Gastroesophageal sphincter (tissue), 4 donors: Measurements from ENCODE around the gene TBC1D9. TPM values are rescaled to one million over a fixed set of nuclear protein-coding genes. Genes with fewer than 3 reads are reported as not detected.
A peak's percentile ranks its signal among the peaks of the same experiment; 100 is the strongest.

Source experiments
- ATAC-seq: fragments of 150-250 bp; one replicate; pipeline ENCODE4 v1.9.1; 2016; ENCODE audit warnings: mild to moderate bottlenecking, moderate library complexity
- H3K27ac ChIP-seq, 4 donors: fragments of 200-600 bp; sonication (generic) in 3 of 4; 1 replicate in 3 of 4; 2 replicates in 1 of 4; pipeline ENCODE4 v1.5.1; 2016 to 2019
- H3K27me3 ChIP-seq: fragments of 200-600 bp; sonication (generic); one replicate; pipeline ENCODE4 v1.5.1; 2019
- H3K36me3 ChIP-seq, 2 donors: fragments of 200-600 bp; sonication (generic); one replicate each; pipeline ENCODE4 v1.5.1; 2019; ENCODE audit warnings: control low read depth in 1 of 2
- H3K4me1 ChIP-seq, 3 donors: fragments of 200-600 bp; sonication (generic); 1 replicate in 2 of 3; 2 replicates in 1 of 3; pipeline ENCODE4 v1.5.1; 2016 to 2019; ENCODE audit warnings: control low read depth in 2 of 3
- H3K4me3 ChIP-seq, 2 donors: fragments of 200-600 bp; sonication (generic); one replicate each; pipeline ENCODE4 v1.5.1; 2019; ENCODE audit warnings: mild to moderate bottlenecking in 1 of 2, moderate library complexity in 1 of 2
- H3K9me3 ChIP-seq, 3 donors: fragments of 200-600 bp; sonication (generic); one replicate each; pipeline ENCODE4 v1.5.1; 2017 to 2019; ENCODE audit warnings: control low read depth in 2 of 3
- CTCF ChIP-seq, 4 experiments: fragments of 200-600 bp in 2 of 4; fragments of 450-650 bp in 2 of 4; sonication (generic) in 1 of 4; IDR thresholded peaks; one replicate each; pipeline ENCODE4 v1.5.1; 2017 to 2019; ENCODE audit warnings: antibody characterized with exemption in 4 of 4, mild to moderate bottlenecking in 2 of 4, moderate library complexity in 2 of 4
- EP300 ChIP-seq: sonication (generic); formaldehyde crosslinking; IDR thresholded peaks from one replicate; pipeline ENCODE4 v1.6.1; 2017; ENCODE audit warnings: antibody characterized with exemption, mild to moderate bottlenecking
- POLR2A ChIP-seq, 2 donors: fragments of 450-650 bp; IDR thresholded peaks; one replicate each; pipeline ENCODE4 v1.6.1; 2017; ENCODE audit warnings: antibody characterized with exemption in 2 of 2, mild to moderate bottlenecking in 2 of 2, moderate library complexity in 1 of 2
- POLR2AphosphoS5 ChIP-seq: sonication (generic); formaldehyde crosslinking; IDR thresholded peaks from one replicate; pipeline ENCODE4 v1.6.1; 2017; ENCODE audit warnings: antibody characterized with exemption
- WGBS, 2 donors: methylation state at CpG; one replicate each; pipeline ENCODE4 v1.1.5; 2018; ENCODE audit warnings: low coverage in 1 of 2; 5-methylcytosine and 5-hydroxymethylcytosine counted together
- total RNA-seq, 4 donors: library from RNA; depleted of rRNA; stranded (reverse); fragments of >200 nt; gene quantifications; one replicate each; pipeline ENCODE4 v1.1.0, GENCODE V29; 2016

The TBC1D9 gene
- total RNA-seq, 4 donors from 2014 or later: 10.9 to 23.8 (median 16.6) TPM

- Histone ChIP-seq H3K4me1 (peaks cover 0 to 8% (median 2%) of the 10 kb centered on the region in 3 donors), H3K27me3 (no peaks in the 10 kb centered on the region), H3K4me3 (no peak overlapping the region), H3K27ac (no peak overlapping the region), H3K36me3 (peaks cover 0 to 13% of the 10 kb centered on the region in 2 donors), H3K9me3 (no peaks in the 10 kb centered on the region)
- TF ChIP-seq EP300: no peak
- no peak for TF ChIP-seq POLR2A (IDR thresholded peaks at IDR 0.05)
- TF ChIP-seq POLR2AphosphoS5: no peak
- TF ChIP-seq CTCF (IDR thresholded peaks at IDR 0.05): no peak
- WGBS, 2 donors: 81 to 100% methylated on average over 1 to 3 of the region's 3 CpGs
- no peak for ATAC-seq
These were observed 66.6 kb downstream of the TBC1D9 start for GRCh38 chr4:140689623-140690022.

GRCh38 chr4:140688711-140689598 lies 67.2 kb downstream of the TBC1D9 start:
- H3K9me3 ChIP-seq: no peaks in the 10 kb centered on the region
- 87 to 90% methylated on average over 6 of the region's 6 CpGs for WGBS, 2 donors
- H3K4me1 ChIP-seq: peaks cover 0 to 8% (median 2%) of the 10 kb centered on the region in 3 donors
- peaks cover 0 to 20% of the 10 kb centered on the region in 2 donors for H3K36me3 ChIP-seq
- TF ChIP-seq POLR2AphosphoS5 (no peak), POLR2A (IDR thresholded peaks at IDR 0.05) (no peak), CTCF (IDR thresholded peaks at IDR 0.05) (no peak), EP300 (no peak)
- H3K27me3 ChIP-seq: no peaks in the 10 kb centered on the region
- ATAC-seq: no peak
- no peak overlapping the region for H3K27ac ChIP-seq
- H3K4me3 ChIP-seq: no peak overlapping the region

- peak; percentile 60 for ATAC-seq
- peaks cover 0 to 4% (median 0%) of the 10 kb centered on the region in 3 donors for H3K4me1 ChIP-seq
- H3K9me3 ChIP-seq: no peaks in the 10 kb centered on the region
- H3K27me3 ChIP-seq: no peaks in the 10 kb centered on the region
- TF ChIP-seq EP300 (no peak), POLR2AphosphoS5 (no peak), POLR2A (IDR thresholded peaks at IDR 0.05) (no peak), CTCF (IDR thresholded peaks at IDR 0.05) (no peak)
- no peak overlapping the region for H3K4me3 ChIP-seq
- no peak overlapping the region for H3K27ac ChIP-seq
- peaks cover 0 to 20% of the 10 kb centered on the region in 2 donors for H3K36me3 ChIP-seq
These were observed 69.4 kb downstream of the TBC1D9 start for GRCh38 chr4:140686796-140687195.

- Histone ChIP-seq H3K36me3 (peaks cover 0 to 23% of the 10 kb centered on the region in 2 donors), H3K27me3 (no peaks in the 10 kb centered on the region), H3K27ac (no peak overlapping the region), H3K4me1 (peaks cover 0 to 4% (median 0%) of the 10 kb centered on the region in 3 donors), H3K4me3 (no peak overlapping the region), H3K9me3 (no peaks in the 10 kb centered on the region)
- no peak for ATAC-seq
- TF ChIP-seq CTCF (IDR thresholded peaks at IDR 0.05) (no peak), POLR2AphosphoS5 (no peak), POLR2A (IDR thresholded peaks at IDR 0.05) (no peak)
These were observed 71.9 kb downstream of the TBC1D9 start for GRCh38 chr4:140684314-140684713.

- Histone ChIP-seq H3K27ac (no peak overlapping the region), H3K9me3 (no peaks in the 10 kb centered on the region), H3K4me1 (no peaks in the 10 kb centered on the region), H3K4me3 (no peak overlapping the region), H3K27me3 (no peaks in the 10 kb centered on the region), H3K36me3 (peaks cover 0 to 49% of the 10 kb centered on the region in 2 donors)
- no peak for ATAC-seq
- no peak for TF ChIP-seq CTCF (IDR thresholded peaks at IDR 0.05)
- TF ChIP-seq POLR2A (IDR thresholded peaks at IDR 0.05): no peak
- no peak for TF ChIP-seq POLR2AphosphoS5
- TF ChIP-seq EP300: no peak
- WGBS, 2 donors: 89 to 96% methylated on average over 1 to 3 of the region's 3 CpGs
These were observed 75.0 kb downstream of the TBC1D9 start for GRCh38 chr4:140681201-140681600.
